HCEC 1CT (cell line): ENCODE data around the gene FBXO38.
A peak's percentile ranks its signal among the peaks of the same experiment; 100 is the strongest.

Experiments
- DNase-seq: peaks from one replicate; pipeline ENCODE4 v3.0.0-alpha.2; 2017

FBXO38 gene, protein sequence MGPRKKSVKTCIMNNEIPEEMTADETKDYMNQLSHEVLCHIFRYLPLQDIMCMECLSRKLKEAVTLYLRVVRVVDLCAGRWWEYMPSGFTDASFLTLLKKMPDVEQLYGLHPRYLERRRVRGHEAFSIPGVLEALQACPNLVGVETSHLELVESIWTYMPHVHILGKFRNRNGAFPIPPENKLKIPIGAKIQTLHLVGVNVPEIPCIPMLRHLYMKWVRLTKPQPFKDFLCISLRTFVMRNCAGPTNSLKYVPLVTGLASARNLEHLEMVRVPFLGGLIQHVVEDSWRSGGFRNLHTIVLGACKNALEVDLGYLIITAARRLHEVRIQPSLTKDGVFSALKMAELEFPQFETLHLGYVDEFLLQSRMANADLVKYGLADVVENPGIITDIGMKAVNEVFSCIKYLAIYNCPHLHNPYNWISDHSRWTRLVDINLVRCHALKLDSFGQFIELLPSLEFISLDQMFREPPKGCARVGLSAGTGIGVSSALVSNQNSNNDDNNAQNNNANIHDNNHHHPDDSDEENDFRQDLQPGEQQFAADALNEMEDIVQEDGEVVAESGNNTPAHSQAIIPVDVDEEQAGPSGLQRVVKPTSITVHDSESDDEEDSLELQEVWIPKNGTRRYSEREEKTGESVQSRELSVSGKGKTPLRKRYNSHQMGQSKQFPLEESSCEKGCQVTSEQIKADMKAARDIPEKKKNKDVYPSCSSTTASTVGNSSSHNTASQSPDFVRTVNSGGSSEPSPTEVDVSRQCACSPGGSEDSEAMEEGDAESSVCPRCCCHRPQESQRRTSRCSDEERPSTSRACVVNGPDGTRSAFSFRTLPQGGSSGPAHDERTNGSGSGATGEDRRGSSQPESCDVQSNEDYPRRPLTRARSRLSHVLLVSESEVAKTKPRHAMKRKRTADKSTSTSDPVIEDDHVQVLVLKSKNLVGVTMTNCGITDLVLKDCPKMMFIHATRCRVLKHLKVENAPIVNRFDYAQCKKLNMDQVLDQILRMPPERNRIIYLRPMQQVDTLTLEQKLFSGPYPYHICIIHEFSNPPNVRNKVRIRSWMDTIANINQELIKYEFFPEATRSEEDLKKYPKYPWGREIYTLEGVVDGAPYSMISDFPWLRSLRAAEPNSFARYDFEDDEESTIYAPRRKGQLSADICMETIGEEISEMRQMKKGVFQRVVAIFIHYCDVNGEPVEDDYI

DNA sequence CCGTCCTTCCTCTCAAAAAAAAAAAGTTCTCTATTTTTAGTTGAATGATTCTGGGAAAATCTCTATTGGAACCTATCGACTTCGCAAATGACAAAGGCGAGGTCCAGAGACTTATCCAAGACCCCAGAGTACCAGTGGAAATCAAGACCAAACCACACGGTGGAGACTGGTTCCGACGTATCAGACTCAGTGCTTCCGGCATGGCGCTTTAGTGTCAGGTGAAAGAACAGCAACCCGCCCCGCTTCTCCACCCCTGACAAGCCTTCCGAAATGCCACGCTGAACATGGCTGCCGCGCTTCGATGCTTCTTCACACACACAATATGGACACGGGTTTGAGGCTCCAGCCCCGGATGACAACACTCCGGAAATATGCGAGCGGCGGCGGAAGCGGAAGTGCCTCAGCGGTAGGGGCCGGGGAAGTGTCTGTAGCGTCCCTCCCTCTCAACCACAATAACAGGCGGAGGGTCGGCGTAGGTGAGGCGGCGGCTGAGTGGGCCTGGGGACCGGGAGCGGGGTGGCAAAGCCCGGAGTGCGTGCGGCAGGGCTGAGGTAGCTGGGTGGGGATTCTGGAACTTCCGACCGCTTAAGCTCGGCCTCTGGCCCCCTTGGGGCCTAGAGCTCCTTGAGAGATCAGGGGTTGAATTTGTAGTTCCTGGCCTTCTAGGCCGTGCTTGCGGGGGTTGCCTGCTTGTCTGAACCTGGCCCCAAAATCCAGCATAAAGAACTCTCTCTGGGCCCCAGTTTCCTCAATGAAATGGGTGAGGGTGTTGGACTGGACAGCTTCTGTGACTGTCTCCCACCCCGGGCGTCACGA is at the start of gene FBXO38:
FBXO38 (plus strand) TSS at position 395 of the 816 bp plus-strand sequence. CDS start 10,819 bp downstream, outside the sequence.
- peak; percentile 96 for DNase-seq

DNA sequence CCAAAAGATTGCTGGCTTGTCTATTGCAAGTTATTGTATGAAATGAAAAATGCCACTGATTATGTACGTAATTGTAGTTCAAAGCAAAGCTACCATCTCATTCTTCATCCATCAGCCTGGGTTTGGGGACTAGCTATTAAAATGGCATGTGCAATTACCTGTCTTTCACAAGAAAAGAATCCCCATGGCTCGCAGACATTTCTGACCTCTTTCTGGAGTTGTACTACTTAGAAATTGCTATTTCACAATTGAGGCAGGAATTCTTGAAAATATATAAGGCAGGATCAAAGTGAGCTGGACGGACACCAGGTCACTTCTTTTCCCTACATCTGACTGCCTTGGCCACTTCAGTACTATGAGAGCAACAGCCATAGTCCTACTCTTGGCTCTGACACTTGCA is 48.5 kb upstream of the FBXO38 start, which contains the start of gene SPINK9:
SPINK9 (plus strand) TSS at position 301 of the 400 bp plus-strand sequence; CDS start at position 356, 55 bp downstream.
- no peak for DNase-seq

DNA sequence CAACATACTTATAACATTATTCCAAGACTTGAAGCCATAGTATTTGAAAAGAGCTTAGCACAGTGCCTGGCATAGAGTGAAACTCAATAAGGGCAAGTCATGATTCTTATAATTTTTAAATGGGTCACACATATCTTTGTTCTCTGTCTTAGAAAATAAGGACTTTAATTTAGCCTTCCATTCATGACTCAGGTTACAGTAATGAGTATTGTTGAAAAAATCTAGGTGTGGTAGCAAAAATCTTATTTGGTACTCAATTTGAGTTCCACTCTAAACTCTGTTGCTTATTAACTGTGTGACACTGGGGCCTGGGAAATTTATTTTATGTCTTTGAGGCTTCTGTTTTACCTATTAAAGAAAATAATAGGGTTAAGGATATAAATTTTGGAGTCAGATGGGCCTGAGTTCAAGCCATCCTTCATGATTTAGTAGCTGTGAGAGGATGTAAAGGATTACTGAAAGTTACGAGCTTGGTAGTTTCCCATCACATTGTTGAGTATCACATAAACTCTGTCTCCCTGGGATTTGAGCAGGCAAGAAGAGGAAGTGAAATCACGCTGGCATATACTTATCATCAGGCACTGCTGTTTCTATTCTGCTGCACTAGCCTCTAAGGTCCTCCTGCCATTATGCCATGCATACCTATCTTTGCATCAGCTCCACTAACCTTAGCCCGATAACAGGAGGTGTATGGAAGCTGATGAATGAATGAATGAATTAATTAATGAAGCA is 46.9 kb upstream of the FBXO38 start:
- no peak for DNase-seq

DNA sequence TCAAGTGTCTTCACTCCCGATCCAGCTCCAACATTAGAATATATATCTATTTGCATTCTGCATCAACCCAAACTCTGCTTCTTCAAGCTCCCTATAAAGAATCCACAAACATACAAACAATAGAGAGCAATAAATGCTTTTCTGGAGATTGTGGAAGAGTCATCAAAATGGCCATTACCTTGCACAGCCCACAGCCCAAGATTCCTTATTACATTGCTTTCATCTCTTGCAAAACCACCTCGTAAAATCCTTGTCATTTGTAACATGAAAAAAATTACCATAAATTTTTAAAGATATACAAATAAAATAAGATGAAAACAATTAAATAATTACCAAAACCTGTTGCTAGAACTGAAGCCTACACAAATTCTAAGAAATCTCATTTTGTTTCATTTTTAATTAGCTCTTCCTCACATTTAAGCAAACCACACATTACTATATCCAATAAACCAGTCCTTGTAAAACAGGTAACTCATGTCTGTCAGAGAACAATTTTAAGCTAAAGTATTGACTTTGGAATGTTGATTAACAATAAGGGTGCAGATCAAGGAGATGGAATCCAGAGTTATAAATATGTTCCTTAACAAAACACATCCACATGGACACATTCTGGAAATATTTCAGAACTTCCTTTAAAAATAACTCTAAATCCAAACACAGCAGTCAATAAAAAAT is 41.2 kb upstream of the FBXO38 start:
- no peak for DNase-seq

DNA sequence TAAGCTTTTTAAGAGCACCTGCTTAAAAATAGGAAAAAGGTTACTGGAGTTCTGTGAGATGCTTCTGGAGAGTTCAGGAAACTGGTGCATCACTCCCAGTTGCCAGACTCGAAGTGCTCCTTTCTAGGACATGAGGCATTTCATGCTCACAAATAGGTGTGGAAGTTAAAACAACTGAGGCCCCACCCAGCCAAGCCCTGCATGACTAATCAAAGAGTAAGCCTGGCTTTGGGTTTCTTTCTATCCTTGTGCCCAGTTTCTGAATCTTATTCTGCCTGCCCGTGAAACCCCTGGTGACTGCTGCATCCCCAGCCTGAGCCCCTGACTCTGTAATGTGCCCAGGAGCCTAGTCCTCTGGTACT is 40.7 kb upstream of the FBXO38 start:
- DNase-seq: no peak

DNA sequence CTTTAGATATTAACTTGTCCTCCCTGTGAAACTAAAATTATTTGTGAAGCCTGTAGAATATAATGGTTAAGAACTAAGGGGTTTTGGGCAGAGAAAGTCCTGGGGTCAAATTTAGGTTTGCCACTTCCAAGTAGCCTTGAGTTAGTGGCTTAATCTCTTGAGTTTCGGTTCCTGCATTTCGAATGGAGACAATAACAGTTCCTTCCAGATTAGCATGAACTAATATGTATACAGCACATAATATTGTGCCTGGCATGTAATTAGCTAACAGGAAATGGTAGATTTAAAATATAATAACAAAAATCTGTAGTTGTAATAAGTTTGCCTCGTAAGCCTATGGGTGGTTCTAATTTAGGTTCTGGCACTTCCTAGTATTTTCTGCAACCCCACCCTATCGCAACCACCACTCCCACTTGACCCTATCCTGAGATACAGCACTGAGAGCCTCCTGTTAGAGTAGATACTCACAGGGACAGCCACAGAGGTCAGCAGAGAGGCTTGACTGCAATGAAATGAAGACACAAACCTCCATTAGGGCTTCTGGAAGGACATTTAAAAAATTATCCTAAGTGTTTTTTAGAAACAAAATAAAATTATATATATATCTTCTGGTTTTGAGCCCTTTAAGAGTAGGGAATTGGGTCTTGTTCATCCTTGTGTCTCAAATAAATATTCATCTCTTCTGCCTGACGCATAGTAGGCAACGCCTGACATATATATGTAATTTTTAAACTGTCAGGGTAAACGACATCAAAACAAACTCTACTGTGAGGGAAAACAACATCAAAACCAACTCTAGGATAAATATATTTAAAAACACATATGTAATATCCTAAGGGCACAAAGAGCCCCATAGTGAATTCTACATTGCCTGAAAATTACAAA is 39.9 kb upstream of the FBXO38 start:
- no peak for DNase-seq

DNA sequence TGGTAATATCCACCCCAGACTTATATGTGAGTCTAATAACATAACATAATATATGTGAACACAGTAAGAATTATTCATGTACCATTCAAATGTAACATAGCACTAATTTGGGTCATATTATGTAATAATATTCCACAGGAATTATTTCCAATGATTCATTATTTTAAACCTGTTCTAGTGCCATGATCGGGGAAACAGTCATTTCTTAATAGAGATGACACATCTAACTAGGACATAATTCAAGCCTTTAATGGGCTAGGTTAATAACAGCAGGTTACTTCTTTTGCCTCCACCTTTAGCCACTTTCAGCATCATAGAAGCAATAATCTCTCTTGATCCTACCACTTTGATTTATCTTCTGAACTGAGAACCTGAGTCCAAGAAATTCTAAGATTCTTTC is 36.1 kb upstream of the FBXO38 start:
- no peak for DNase-seq

DNA sequence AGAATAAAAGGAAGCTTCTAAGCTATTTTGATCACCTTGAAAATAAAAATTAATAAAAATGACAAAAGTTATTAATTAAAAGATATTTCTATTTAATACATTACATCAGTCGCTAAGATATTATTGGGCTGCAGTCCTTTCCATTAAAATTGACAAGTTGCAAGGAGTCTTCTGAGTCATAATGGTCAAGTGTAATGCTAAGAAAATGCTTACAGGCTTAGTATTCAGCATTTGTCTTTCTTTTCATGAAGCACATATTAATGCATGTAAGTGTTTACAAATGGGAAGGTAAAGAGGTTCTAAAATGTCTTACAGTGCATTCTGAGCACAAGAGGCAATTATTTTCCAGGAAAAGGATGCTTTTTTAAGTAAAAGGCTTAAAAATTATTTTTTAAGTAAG is 31.1 kb upstream of the FBXO38 start:
- no peak for DNase-seq

DNA sequence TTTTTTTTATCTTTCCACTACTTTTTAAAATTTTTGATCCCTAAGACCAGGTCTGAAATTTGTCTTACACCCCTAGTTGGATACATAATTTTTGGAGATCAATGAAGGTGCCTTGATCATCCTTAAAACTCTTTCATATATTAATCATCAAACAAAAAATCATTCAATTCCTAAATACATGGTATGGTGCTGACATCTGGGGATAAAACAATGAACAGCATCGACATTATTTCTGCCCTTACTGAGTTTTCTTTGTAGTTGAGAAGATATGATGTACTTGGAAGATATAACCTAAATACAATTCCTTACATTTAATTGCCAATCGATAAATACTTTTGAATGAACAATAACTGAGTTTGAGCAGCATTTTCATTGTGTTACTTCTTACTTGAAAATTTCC is 30.1 kb upstream of the FBXO38 start:
- DNase-seq: no peak

DNA sequence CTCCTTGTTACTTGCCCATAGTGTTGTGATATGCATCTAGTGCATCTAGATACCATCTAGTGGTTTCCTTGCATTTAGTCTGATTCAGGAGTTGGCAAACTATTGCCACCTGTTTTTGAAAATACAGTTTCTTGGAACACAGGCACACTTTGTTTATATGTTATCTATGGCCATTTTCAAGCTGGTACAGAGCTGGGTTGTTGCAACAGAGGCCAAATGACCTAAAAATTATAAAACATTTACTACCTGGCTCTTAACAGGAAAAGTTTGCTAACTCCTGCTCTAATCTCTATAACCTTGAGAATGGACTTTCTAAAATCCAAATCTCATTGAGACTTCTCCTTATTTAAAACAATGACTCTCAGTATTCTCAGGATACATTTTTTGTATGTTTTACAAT is 19.4 kb upstream of the FBXO38 start:
- DNase-seq: no peak

DNA sequence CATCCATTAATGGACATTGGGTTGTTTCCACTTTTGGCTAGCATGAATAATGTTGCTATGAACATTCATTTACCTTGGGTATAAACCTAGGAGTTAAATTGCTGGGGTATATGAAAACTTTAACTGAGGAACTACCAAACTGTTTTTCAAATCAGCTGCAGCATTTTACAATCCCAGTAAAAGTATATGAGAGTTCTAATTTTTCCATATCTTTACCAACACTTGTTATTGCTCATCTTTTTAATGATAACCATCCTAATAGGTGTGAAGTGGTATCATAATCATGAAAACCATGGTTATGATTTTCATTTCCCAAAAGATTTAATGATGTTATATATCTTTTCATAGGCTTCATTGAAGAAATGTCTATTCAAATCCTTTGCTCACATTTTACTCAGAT is 15.5 kb upstream of the FBXO38 start:
- DNase-seq: no peak

DNA sequence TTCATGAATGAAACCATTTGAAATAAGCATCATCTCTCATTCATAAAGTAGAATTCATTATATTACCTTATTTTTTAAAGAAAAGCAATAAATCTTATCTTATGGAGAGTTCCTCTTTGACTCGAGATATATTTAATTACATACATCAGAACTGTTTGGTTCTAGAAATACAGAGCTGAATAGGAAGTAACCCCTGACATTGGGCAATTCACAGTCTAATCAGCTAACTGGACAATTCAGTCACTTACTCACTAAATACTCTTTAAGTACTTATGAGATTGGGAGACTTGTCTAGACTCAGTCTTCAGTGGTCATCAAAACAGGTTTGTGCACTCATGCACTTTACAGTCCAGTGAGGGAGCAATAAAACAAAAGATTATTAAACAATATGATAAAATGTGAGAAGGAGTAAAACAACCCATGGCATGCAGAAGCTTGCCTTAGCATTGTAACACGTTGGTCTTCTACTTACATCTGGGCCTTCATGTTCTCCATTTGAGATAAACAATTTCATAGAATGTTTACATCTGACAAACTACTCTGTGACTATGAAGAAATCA is 11.5 kb upstream of the FBXO38 start:
- DNase-seq: no peak

DNA sequence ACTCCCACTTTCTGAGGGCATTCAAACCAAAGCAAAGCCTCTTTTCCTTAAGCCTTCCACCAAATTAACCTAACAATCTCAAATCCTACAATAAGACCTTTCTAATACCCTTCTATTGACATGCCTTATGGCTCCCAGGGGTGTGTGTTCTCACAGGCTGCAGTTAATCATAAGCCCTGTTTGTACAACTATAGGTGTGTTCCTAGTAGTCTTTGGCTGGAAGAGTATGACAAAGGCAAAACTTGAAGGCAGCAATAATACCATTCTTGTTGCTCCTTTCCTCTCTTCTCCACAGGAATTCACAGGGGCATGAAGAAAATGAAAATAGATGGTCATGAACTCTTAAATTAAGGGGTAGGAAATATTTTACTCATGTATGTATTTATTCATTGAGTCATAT is 10.9 kb upstream of the FBXO38 start:
- no peak for DNase-seq

DNA sequence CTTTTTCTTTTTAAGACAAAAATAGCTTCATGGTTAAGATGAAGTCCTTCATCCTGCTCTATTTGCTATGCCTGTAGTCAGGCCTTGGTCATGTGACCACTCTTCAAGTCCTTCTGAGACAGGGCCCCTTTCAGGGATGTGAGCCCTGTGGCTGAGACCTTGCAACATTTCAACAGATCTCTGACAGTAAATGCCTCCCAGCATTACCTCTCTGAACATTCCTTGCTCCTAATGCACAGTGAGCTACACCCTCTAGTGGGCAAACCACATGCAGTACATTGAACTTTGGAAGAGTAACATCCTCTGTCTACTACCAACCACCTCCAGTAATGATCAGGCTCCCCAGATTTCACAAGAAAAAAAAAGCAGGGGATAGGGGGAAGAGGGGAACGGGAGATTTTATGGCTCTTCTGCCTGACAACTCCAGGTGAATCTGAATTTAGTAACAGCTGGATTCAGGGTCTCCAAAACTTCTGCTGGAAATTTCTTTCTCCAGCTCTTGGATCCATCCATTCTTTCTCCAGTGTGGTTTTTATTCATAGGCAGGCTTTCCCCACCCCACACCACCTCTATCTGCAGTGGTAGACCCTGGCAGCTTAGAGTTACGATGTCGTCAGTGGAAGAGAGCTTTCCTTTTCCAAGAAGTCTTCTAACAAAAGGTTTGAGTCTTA is 8.9 kb upstream of the FBXO38 start:
- DNase-seq: peak; percentile 69

DNA sequence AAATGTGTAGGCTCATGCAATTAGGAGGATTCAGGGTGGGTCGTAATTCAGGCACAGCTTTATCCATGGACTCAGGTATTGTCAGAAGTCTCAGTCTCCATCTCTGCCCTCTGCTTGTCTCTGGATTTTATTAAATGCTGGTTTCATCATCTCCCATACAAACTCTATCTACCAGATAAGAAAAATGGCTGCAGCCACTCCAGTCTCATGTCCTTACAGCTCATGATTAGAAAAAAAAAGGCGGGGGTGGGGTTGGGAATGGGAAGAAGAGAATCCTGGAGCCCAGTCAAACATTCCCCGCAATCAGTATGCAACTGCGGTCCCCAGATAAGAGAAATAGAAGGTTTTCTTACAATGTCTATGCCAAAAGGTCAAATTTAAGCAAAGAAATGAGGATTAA is 7.6 kb upstream of the FBXO38 start:
- no peak for DNase-seq

DNA sequence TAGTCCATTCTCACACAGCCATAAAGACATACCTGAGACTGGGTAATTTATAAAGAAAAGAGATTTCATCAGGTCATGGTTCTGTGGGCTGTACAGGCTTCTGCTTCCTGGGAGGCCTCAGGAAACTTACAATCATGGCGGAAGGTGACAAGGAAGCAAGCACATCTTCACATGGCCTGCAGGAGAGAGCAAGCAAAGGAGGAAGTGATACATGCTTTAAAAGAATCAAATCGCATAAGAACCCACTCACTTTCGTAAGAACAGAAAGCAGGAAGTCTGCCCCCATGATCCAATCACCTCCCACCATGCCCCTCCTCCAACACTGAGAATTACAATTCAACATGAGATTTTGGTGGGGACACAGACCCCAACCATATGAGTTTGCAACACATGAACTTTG is 5.1 kb upstream of the FBXO38 start:
- no peak for DNase-seq

DNA sequence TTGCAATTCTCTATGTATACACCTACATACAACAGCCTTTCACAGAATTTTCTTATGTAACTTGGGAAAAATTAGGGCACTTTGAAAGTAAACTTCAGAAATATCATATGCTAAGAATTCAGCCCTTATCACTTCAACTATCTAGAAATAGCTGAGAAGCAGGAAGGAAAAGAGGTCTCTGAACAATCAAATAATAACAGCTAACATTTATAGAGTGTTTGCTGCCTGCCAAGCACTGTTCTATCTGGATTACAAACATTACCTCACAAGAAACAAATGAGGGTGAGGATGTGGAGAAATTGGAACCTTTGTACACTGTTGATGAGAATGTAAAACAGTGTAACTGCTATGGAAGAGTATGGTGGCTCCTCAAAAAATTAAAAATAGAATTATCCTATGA is 4.4 kb upstream of the FBXO38 start:
- DNase-seq: no peak

DNA sequence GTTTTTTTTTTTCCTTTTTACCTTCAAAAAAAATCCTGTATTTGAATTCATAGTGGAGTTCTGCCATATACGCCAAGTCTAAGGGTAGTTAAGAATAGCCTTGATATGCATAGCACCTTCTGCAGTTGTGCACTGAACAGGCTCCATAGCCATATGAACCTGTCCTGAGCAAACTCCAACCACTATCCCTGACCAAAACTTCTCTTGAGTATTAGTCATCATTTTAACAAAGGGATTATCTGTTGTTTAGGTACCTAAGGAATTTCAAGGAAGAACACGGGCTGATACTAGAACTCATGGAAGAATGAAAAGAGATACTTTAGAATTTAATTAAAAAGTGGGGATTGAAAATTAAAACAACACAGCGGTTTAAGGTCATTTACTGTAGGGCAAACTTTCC is 1.9 kb upstream of the FBXO38 start:
- no peak for DNase-seq

DNA sequence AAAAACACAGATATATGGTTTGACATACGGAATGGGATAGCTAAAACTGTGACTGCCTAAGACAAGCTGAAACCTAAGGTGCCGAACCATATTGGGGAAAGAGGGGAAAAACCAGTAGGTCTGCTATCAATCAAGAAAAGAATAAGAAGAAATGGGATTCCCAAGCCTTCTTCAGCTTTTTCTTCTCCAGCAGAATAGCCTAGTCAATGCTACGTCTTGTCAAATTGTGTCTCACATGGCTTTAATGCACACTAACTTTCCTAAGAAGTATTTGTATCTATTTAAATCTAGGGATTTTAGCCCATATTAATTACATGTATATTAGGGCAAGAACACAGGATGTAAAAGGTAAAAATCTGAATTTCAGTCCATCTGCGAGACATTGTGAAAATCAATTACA is 797 bp upstream of the FBXO38 start:
- DNase-seq: no peak
